Keratinocyte (primary cell): Measurements from ENCODE around the gene NLGN4X.
A peak's percentile ranks its signal among the peaks of the same experiment; 100 is the strongest.

Experiments used
- CTCF ChIP-seq, 3 experiments: IDR thresholded peaks in 1 of 3; conservative IDR thresholded peaks in 1 of 3; optimal IDR thresholded peaks in 1 of 3; 2 replicates in 2 of 3; 3 replicates in 1 of 3; pipeline versions ENCODE3 to v1.5.1; 2011; ENCODE audit warnings: low read length in 3 of 3, mild to moderate bottlenecking in 3 of 3, moderate library complexity in 2 of 3, control low read depth in 1 of 3, inconsistent platforms in 1 of 3; ENCODE audit not compliant: insufficient read depth in 2 of 3; ENCODE audit errors: extremely low read depth in 1 of 3
- EZH2 ChIP-seq: IDR thresholded peaks from one replicate; pipeline ENCODE4 v1.6.1; 2012; ENCODE audit warnings: inconsistent platforms, mild to moderate bottlenecking, low read length, moderate library complexity

- TF ChIP-seq EZH2 = peak; percentile 39
- no peak for TF ChIP-seq CTCF (optimal IDR thresholded peaks at IDR 0.05 in 1 of 3, IDR thresholded peaks at IDR 0.05 in 1 of 3, conservative IDR thresholded peaks at IDR 0.05 in 1 of 3; ENCODE audit: extremely low read depth in 1 of 3, insufficient read depth in 2 of 3, low read length in 3 of 3)
These were observed 1.2 kb downstream of the NLGN4X start for GRCh38 chrX:6227453-6227835.
